ENCODE data around the gene TGFBR2. TPM values are rescaled to one million over a fixed set of nuclear protein-coding genes. Genes with fewer than 3 reads are reported as not detected.
A peak's percentile ranks its signal among the peaks of the same experiment; 100 is the strongest.

Gene TGFBR2
- total RNA-seq, 1 experiment from 2014 or later: 22.5 TPM

- Histone ChIP-seq H3K79me2 (ENCODE audit: insufficient read depth, low read length) (peaks cover 96% of the 10 kb centered on the region), H4K20me1 (ENCODE audit: insufficient read depth) (peaks cover 24% of the 10 kb centered on the region; the same call in 1 of the 2 replicates), H3K4me1 (ENCODE audit: control insufficient read depth in 1 of 2, insufficient read depth in 2 of 2, low read length in 2 of 2) (peaks cover 6% of the 10 kb centered on the region in 2 experiments; a peak in 2 of 4 replicates), H3K9ac (ENCODE audit: low read length) (no peak overlapping the region), H3K27ac (ENCODE audit: low read depth, low read length) (no peak overlapping the region), H3K4me2 (ENCODE audit: low read length) (no peak overlapping the region), H3K27me3 (ENCODE audit: insufficient read depth, low read length) (no peaks in the 10 kb centered on the region), H3K36me3 (ENCODE audit: control insufficient read depth in 1 of 2, insufficient read depth in 2 of 2, low read length in 2 of 2) (peaks cover 52 to 90% of the 10 kb centered on the region in 2 experiments), H3K4me3 (replicated peaks in 1 of 2; ENCODE audit: low read depth in 1 of 2, low read length in 2 of 2) (no peak overlapping the region), H3K9me3 (ENCODE audit: control insufficient read depth in 1 of 2, insufficient read depth in 1 of 2, low read depth in 1 of 2, low read length in 2 of 2) (no peaks in the 10 kb centered on the region), H2AFZ (ENCODE audit: low read depth, low read length, poor library complexity, severe bottlenecking) (no peak overlapping the region), H3K9me2 (ENCODE audit: insufficient read depth) (no peaks in the 10 kb centered on the region)
- POLR2A ChIA-PET: no interaction called here
- TSS peak; percentile 6 for BruUV-seq (replicated peaks)
- no peak for ATAC-seq
- CTCF ChIA-PET: no interaction called here
- TF ChIP-seq ZBTB33 (IDR thresholded peaks at IDR 0.05; ENCODE audit: extremely low read depth, insufficient replicate concordance, low read length): no peak
- TF ChIP-seq SP1 (IDR thresholded peaks at IDR 0.05; ENCODE audit: low read depth): no peak
- TF ChIP-seq EZH2 (IDR thresholded peaks at IDR 0.05): no peak
- no peak for TF ChIP-seq ZFX (IDR thresholded peaks at IDR 0.05)
- TF ChIP-seq ELF1 (IDR thresholded peaks at IDR 0.05; ENCODE audit: borderline replicate concordance, low read depth): no peak
- TF ChIP-seq EZH2phosphoT487 (IDR thresholded peaks at IDR 0.05; ENCODE audit: borderline replicate concordance): no peak
- TF ChIP-seq POLR2A (IDR thresholded peaks at IDR 0.05; ENCODE audit: borderline replicate concordance, extremely low read depth, insufficient read depth, insufficient read length): no peak
- DNase-seq (ENCODE audit: low read depth, low spot score): no peak
- RAD21 ChIA-PET (ENCODE audit: low non-redundant PET in 1 of 2, low total read pairs in 2 of 2, uncharacterized antibody in 2 of 2, unreplicated experiment in 2 of 2): no interaction called here
- intact Hi-C loops (cut with micrococcal nuclease): no loop called here
These were observed 68.6 kb downstream of the TGFBR2 start for GRCh38 chr3:30675006-30675405.

GRCh38 chr3:30675774-30676173 is 69.4 kb downstream of the TGFBR2 start:
- peaks cover 48 to 82% of the 10 kb centered on the region in 2 experiments for H3K36me3 ChIP-seq (ENCODE audit: control insufficient read depth in 1 of 2, insufficient read depth in 2 of 2, low read length in 2 of 2)
- no peak for TF ChIP-seq FOSL1 (IDR thresholded peaks at IDR 0.05; ENCODE audit: low read depth)
- TF ChIP-seq POLR2AphosphoS5 (IDR thresholded peaks at IDR 0.05; ENCODE audit: low read depth, low read length): no peak
- no peak for TF ChIP-seq SIN3A (IDR thresholded peaks at IDR 0.05; ENCODE audit: low read depth)
- no peak for TF ChIP-seq ZBTB33 (IDR thresholded peaks at IDR 0.05; ENCODE audit: extremely low read depth, insufficient replicate concordance, low read length)
- no peak for TF ChIP-seq RAD21 (IDR thresholded peaks at IDR 0.05; ENCODE audit: low read depth)
- no peak for TF ChIP-seq TCF7L2 (IDR thresholded peaks at IDR 0.05; ENCODE audit: borderline replicate concordance, extremely low read depth, insufficient read depth, insufficient read length)
- TF ChIP-seq SP1 (IDR thresholded peaks at IDR 0.05; ENCODE audit: low read depth): no peak
- TF ChIP-seq POLR2A (IDR thresholded peaks at IDR 0.05; ENCODE audit: borderline replicate concordance, extremely low read depth, insufficient read depth, insufficient read length): no peak
- no peak for TF ChIP-seq REST (IDR thresholded peaks at IDR 0.05; ENCODE audit: low read depth)

More at GRCh38 chr3:30675774-30676173, 69.4 kb downstream of the TGFBR2 start:
- Histone ChIP-seq H3K4me1 (ENCODE audit: control insufficient read depth in 1 of 2, insufficient read depth in 2 of 2, low read length in 2 of 2) (peaks cover 6 to 7% of the 10 kb centered on the region in 2 experiments; a peak in 2 of 4 replicates), H4K20me1 (ENCODE audit: insufficient read depth) (peaks cover 24% of the 10 kb centered on the region; the same call in 1 of the 2 replicates), H3K79me2 (ENCODE audit: insufficient read depth, low read length) (peaks cover 91% of the 10 kb centered on the region), H3K4me2 (ENCODE audit: low read length) (no peak overlapping the region), H3K4me3 (replicated peaks in 1 of 2; ENCODE audit: low read depth in 1 of 2, low read length in 2 of 2) (no peak overlapping the region), H3K9ac (ENCODE audit: low read length) (no peak overlapping the region), H3K27ac (ENCODE audit: low read depth, low read length) (no peak overlapping the region), H3K9me3 (ENCODE audit: control insufficient read depth in 1 of 2, insufficient read depth in 1 of 2, low read depth in 1 of 2, low read length in 2 of 2) (no peaks in the 10 kb centered on the region), H3K9me2 (ENCODE audit: insufficient read depth) (no peaks in the 10 kb centered on the region), H2AFZ (ENCODE audit: low read depth, low read length, poor library complexity, severe bottlenecking) (no peak overlapping the region), H3K27me3 (ENCODE audit: insufficient read depth, low read length) (no peaks in the 10 kb centered on the region)
- ChIA-PET CTCF (no interaction called here), RAD21 (ENCODE audit: low non-redundant PET in 1 of 2, low total read pairs in 2 of 2, uncharacterized antibody in 2 of 2, unreplicated experiment in 2 of 2) (no interaction called here), POLR2A (no interaction called here)
- no peak for DNase-seq (ENCODE audit: low read depth, low spot score)
- intact Hi-C loops (cut with micrococcal nuclease): no loop called here
- no peak for ATAC-seq
- BruUV-seq (replicated peaks): no TSS peak
